Endothelial cell of umbilical vein (primary cell): ENCODE data around the gene CD37. TPM values are rescaled to one million over a fixed set of nuclear protein-coding genes. Genes with fewer than 3 reads are reported as not detected.

Experiments
- BruUV-seq: library from RNA; stranded (reverse); fragments of 400-500 nt; replicated peaks from 2 replicates; lab custom pipeline; 2021; lab: Mats Ljungman, UMichigan
- CTCF ChIA-PET: fragments of 300-600, 350-600 bp; sonication (Branson Sonifier 250); formaldehyde crosslinking; loops from one replicate; lab custom pipeline; 2021; ENCODE audit warnings: antibody characterized with exemption, inconsistent platforms; lab: Charles Lee
- POLR2A ChIA-PET: fragments of 300-600, 350-600 bp; sonication (Branson Sonifier 250); formaldehyde crosslinking; loops from one replicate; lab custom pipeline; 2021; ENCODE audit warnings: antibody characterized with exemption, inconsistent platforms; lab: Charles Lee
- DNase-seq: peaks from one replicate; pipeline ENCODE4 v3.0.0-alpha.2; 2011; ENCODE audit warnings: low read depth, low spot score
- FAIRE-seq: peaks from 2 replicates; lab custom pipeline; 2011; peaks lifted over from hg19 to GRCh38; lab: Jason Lieb, UNC
- H2AFZ ChIP-seq: 2 replicates; pipeline ENCODE4 v1.6.0; 2012; ENCODE audit warnings: low read depth, low read length, control low read depth, inconsistent platforms
- H3K27ac ChIP-seq: 2 replicates; pipeline ENCODE4 v1.5.1; 2011; ENCODE audit warnings: low read depth, mild to moderate bottlenecking, control low read depth, low read length, moderate library complexity; ENCODE audit not compliant: insufficient read depth
- H3K27me3 ChIP-seq, 2 experiments: 2 replicates each; pipeline versions ENCODE4 v1.6.0 to v1.6.1; 2011; ENCODE audit warnings: low read length in 2 of 2, mixed read lengths in 1 of 2; ENCODE audit not compliant: control insufficient read depth in 2 of 2, insufficient read depth in 2 of 2
- H3K36me3 ChIP-seq, 2 experiments: 2 replicates in 1 of 2; 3 replicates in 1 of 2; pipeline ENCODE4 v1.5.1; 2011; ENCODE audit warnings: low read length in 2 of 2, mild to moderate bottlenecking in 1 of 2, moderate library complexity in 1 of 2; ENCODE audit not compliant: control insufficient read depth in 2 of 2, insufficient read depth in 2 of 2; ENCODE audit errors: extremely low read depth in 1 of 2
- H3K4me1 ChIP-seq: 3 replicates; pipeline ENCODE4 v1.5.1; 2011; ENCODE audit warnings: mild to moderate bottlenecking, low read length; ENCODE audit not compliant: control insufficient read depth, insufficient read depth; ENCODE audit errors: extremely low read depth
- H3K4me2 ChIP-seq: 2 replicates; pipeline ENCODE4 v1.6.1; 2011; ENCODE audit warnings: low read length, control low read depth, mixed read lengths; ENCODE audit not compliant: insufficient read depth
- H3K4me3 ChIP-seq, 3 experiments: fragments of 200-600 bp in 1 of 3; sonication (generic), shearing (Covaris generic) in 1 of 3; replicated peaks in 1 of 3; 2 replicates each; pipeline ENCODE4 v1.5.1; 2011 to 2016; ENCODE audit warnings: control low read depth in 3 of 3, low read length in 3 of 3, mild to moderate bottlenecking in 2 of 3, inconsistent platforms in 1 of 3, low read depth in 1 of 3, moderate library complexity in 1 of 3; ENCODE audit not compliant: insufficient read depth in 1 of 3
- H3K79me2 ChIP-seq: 2 replicates; pipeline ENCODE4 v1.6.0; 2012; ENCODE audit warnings: low read length, inconsistent platforms; ENCODE audit not compliant: control insufficient read depth, insufficient read depth
- H3K9ac ChIP-seq: replicated peaks from 2 replicates; pipeline ENCODE3; 2011; ENCODE audit warnings: low read length, control low read depth; ENCODE audit not compliant: insufficient read depth; ENCODE audit errors: extremely low read depth
- H3K9me1 ChIP-seq: replicated peaks from 3 replicates; pipeline ENCODE4 v1.6.0; 2011; ENCODE audit warnings: mild to moderate bottlenecking, low read length; ENCODE audit not compliant: control insufficient read depth, insufficient read depth; ENCODE audit errors: extremely low read depth
- H3K9me3 ChIP-seq: replicated peaks from 2 replicates; pipeline ENCODE4 v1.5.1; 2012; ENCODE audit warnings: low read length, inconsistent platforms; ENCODE audit not compliant: control insufficient read depth, insufficient read depth
- H4K20me1 ChIP-seq: replicated peaks from 2 replicates; pipeline ENCODE3; 2011; ENCODE audit warnings: mild to moderate bottlenecking, low read length; ENCODE audit not compliant: control insufficient read depth, insufficient read depth; ENCODE audit errors: extremely low read depth
- CTCF ChIP-seq, 2 donors: IDR thresholded peaks; 1 replicate in 1 of 2; 2 replicates in 1 of 2; pipeline ENCODE4 v1.5.1; 2011; ENCODE audit warnings: low read length in 2 of 2, mild to moderate bottlenecking in 2 of 2, moderate library complexity in 2 of 2, control low read depth in 1 of 2, inconsistent platforms in 1 of 2, low read depth in 1 of 2; ENCODE audit not compliant: insufficient read depth in 1 of 2; ENCODE audit errors: extremely low read depth in 1 of 2
- EZH2 ChIP-seq: IDR thresholded peaks from 2 replicates; pipeline ENCODE4 v1.6.1; 2012; ENCODE audit warnings: borderline replicate concordance, low read depth, mild to moderate bottlenecking, moderate library complexity, low read length, inconsistent platforms; ENCODE audit not compliant: severe bottlenecking
- FOS ChIP-seq: IDR thresholded peaks from 2 replicates; pipeline ENCODE4 v1.6.1; 2011; ENCODE audit warnings: mild to moderate bottlenecking, low read length, moderate library complexity, borderline replicate concordance; ENCODE audit not compliant: insufficient read depth
- GATA2 ChIP-seq: IDR thresholded peaks from 2 replicates; pipeline ENCODE4 v1.7.0; 2011; ENCODE audit warnings: low read depth, mild to moderate bottlenecking, moderate library complexity, mixed read lengths, low read length; ENCODE audit not compliant: insufficient read length, insufficient read depth
- JUN ChIP-seq: IDR thresholded peaks from 2 replicates; pipeline ENCODE4 v1.6.1; 2011; ENCODE audit warnings: borderline replicate concordance, low read depth; ENCODE audit not compliant: insufficient read length, insufficient read depth
- MAX ChIP-seq: IDR thresholded peaks from 2 replicates; pipeline ENCODE4 v1.6.1; 2011; ENCODE audit not compliant: insufficient read depth, insufficient read length
- MYC ChIP-seq: IDR thresholded peaks from one replicate; pipeline ENCODE4 v1.6.1; 2011; ENCODE audit warnings: mild to moderate bottlenecking, low read depth, low read length
- POLR2A ChIP-seq: IDR thresholded peaks from 2 replicates; pipeline ENCODE4 v1.6.1; 2012; ENCODE audit warnings: low read depth, mild to moderate bottlenecking, control low read depth, low read length
- POLR2AphosphoS5 ChIP-seq: IDR thresholded peaks from 2 replicates; pipeline ENCODE4 v1.6.1; 2012; ENCODE audit warnings: low read depth, mild to moderate bottlenecking, control low read depth, low read length, moderate library complexity; ENCODE audit not compliant: insufficient read depth
- dilution Hi-C: fragments of 300-500 bp; cut with MboI; formaldehyde crosslinking; loops from one replicate; pipeline ENCODE4 v1.15.0; 2019; ENCODE audit warnings: low sequenced_read_pairs; ENCODE audit not compliant: extremely low pct_ligation_motif_present
- intact Hi-C: fragments of 100-400 bp; cut with micrococcal nuclease; formaldehyde crosslinking; loops from one replicate; pipeline ENCODE4 v1.10.0; 2022
- polyA plus RNA-seq, 4 experiments: library from polyadenylated mRNA; depleted of rRNA in 3 of 4; stranded (reverse) in 3 of 4; unstranded in 1 of 4; fragments of >200 nt; gene quantifications; 2 replicates each; pipeline versions ENCODE4 v1.2.1 to v1.2.3, GENCODE V29; 2011 to 2012; ENCODE audit warnings: missing spikeins in 1 of 4
- total RNA-seq: library from RNA; stranded (reverse); gene quantifications from 2 replicates; pipeline ENCODE4 v1.2.3, GENCODE V29; 2021

Gene CD37
- total and polyA plus RNA-seq, 2 donors (not counting 3 experiments of a cell fraction or from before 2014, with no cell fraction given): not detected

- POLR2A ChIA-PET: no interaction called here
- H3K4me3 ChIP-seq: no peak overlapping the region
- CTCF ChIA-PET: no interaction called here
Measured at GRCh38 chr19:49347191-49347590, 12.0 kb downstream of the CD37 start.

More at GRCh38 chr19:49347191-49347590, 12.0 kb downstream of the CD37 start:
- FAIRE-seq (no peak), DNase-seq (no peak)
- H3K9me1 ChIP-seq: no peaks in the 10 kb centered on the region
- intact Hi-C loops (no loop called here), dilution Hi-C loops (no loop called here)
- H3K27ac ChIP-seq: no peak overlapping the region
- BruUV-seq: no TSS peak
- no peaks in the 10 kb centered on the region for H3K4me1 ChIP-seq
- no peaks in the 10 kb centered on the region for H3K79me2 ChIP-seq
- no peaks in the 10 kb centered on the region for H4K20me1 ChIP-seq
- H3K9ac ChIP-seq: no peak overlapping the region
- no peak overlapping the region for H3K4me2 ChIP-seq
- TF ChIP-seq MAX (no peak), EZH2 (no peak), GATA2 (no peak), FOS (no peak), MYC (no peak), POLR2A (no peak), JUN (no peak), POLR2AphosphoS5 (no peak), CTCF (IDR thresholded peaks at IDR 0.05; ENCODE audit: extremely low read depth in 1 of 2, insufficient read depth in 1 of 2, low read depth in 1 of 2, low read length in 2 of 2) (no peak)
- H2AFZ ChIP-seq: no peak overlapping the region
- no peaks in the 10 kb centered on the region for H3K27me3 ChIP-seq
- H3K36me3 ChIP-seq: peaks cover 36 to 67% of the 10 kb centered on the region in 2 experiments
- H3K9me3 ChIP-seq: no peaks in the 10 kb centered on the region
